Keratinocyte (primary cell): ENCODE results near the gene ARHGAP15. TPM values are rescaled to one million over a fixed set of nuclear protein-coding genes. Genes with fewer than 3 reads are reported as not detected.

ENCODE experiments used
- DNase-seq: peaks from one replicate; pipeline ENCODE4 v3.0.0-alpha.2; 2011; ENCODE audit warnings: low read depth, missing footprints, low spot score
- FAIRE-seq: peaks from 2 replicates; lab custom pipeline; 2011; peaks lifted over from hg19 to GRCh38; lab: Jason Lieb, UNC
- H2AFZ ChIP-seq: 2 replicates; pipeline ENCODE4 v1.6.0; 2012; ENCODE audit warnings: low read length, control low read depth, inconsistent platforms; ENCODE audit not compliant: control insufficient read depth
- H3K27ac ChIP-seq: 2 replicates; pipeline ENCODE4 v1.5.1; 2011; ENCODE audit warnings: low read length; ENCODE audit not compliant: control insufficient read depth, insufficient read depth
- H3K27me3 ChIP-seq: 3 replicates; pipeline ENCODE4 v1.6.0; 2011; ENCODE audit warnings: low read length; ENCODE audit not compliant: control insufficient read depth, insufficient read depth; ENCODE audit errors: extremely low read depth
- H3K36me3 ChIP-seq, 2 experiments: 2 replicates in 1 of 2; 3 replicates in 1 of 2; pipeline ENCODE4 v1.5.1; 2011; ENCODE audit warnings: low read length in 2 of 2, mild to moderate bottlenecking in 1 of 2; ENCODE audit not compliant: control insufficient read depth in 2 of 2, insufficient read depth in 2 of 2; ENCODE audit errors: extremely low read depth in 1 of 2
- H3K4me1 ChIP-seq: 3 replicates; pipeline ENCODE4 v1.5.1; 2011; ENCODE audit warnings: low read length; ENCODE audit not compliant: control insufficient read depth, insufficient read depth; ENCODE audit errors: extremely low read depth
- H3K4me2 ChIP-seq: 3 replicates; pipeline ENCODE4 v1.6.0; 2011; ENCODE audit warnings: low read depth, low read length; ENCODE audit not compliant: control insufficient read depth, insufficient read depth; ENCODE audit errors: extremely low read depth
- H3K4me3 ChIP-seq, 3 experiments: fragments of 200-600 bp in 1 of 3; sonication (generic) in 1 of 3; 2 replicates in 2 of 3; 3 replicates in 1 of 3; pipeline ENCODE4 v1.5.1; 2011 to 2016; ENCODE audit warnings: low read length in 3 of 3, mild to moderate bottlenecking in 3 of 3, control low read depth in 2 of 3, inconsistent platforms in 1 of 3, low read depth in 1 of 3, mixed read lengths in 1 of 3, mixed run types in 1 of 3, moderate library complexity in 1 of 3; ENCODE audit not compliant: control insufficient read depth in 2 of 3, insufficient read depth in 2 of 3; ENCODE audit errors: extremely low read depth in 1 of 3
- H3K79me2 ChIP-seq: 2 replicates; pipeline ENCODE4 v1.6.0; 2012; ENCODE audit warnings: low read length; ENCODE audit not compliant: control insufficient read depth, insufficient read depth
- H3K9ac ChIP-seq: 3 replicates; pipeline ENCODE4 v1.6.0; 2011; ENCODE audit warnings: low read length; ENCODE audit not compliant: control insufficient read depth, insufficient read depth; ENCODE audit errors: extremely low read depth
- H3K9me1 ChIP-seq: 3 replicates; pipeline ENCODE4 v1.6.0; 2011; ENCODE audit warnings: low read length; ENCODE audit not compliant: control insufficient read depth, insufficient read depth; ENCODE audit errors: extremely low read depth
- H3K9me3 ChIP-seq: 2 replicates; pipeline ENCODE4 v1.5.1; 2012; ENCODE audit warnings: low read depth, low read length; ENCODE audit not compliant: control insufficient read depth
- H4K20me1 ChIP-seq: 3 replicates; pipeline ENCODE4 v1.6.0; 2011; ENCODE audit warnings: low read length; ENCODE audit not compliant: control insufficient read depth, insufficient read depth; ENCODE audit errors: extremely low read depth
- CTCF ChIP-seq, 3 experiments: IDR thresholded peaks in 1 of 3; conservative IDR thresholded peaks in 1 of 3; optimal IDR thresholded peaks in 1 of 3; 2 replicates in 2 of 3; 3 replicates in 1 of 3; pipeline versions ENCODE3 to v1.5.1; 2011; ENCODE audit warnings: low read length in 3 of 3, mild to moderate bottlenecking in 3 of 3, moderate library complexity in 2 of 3, control low read depth in 1 of 3, inconsistent platforms in 1 of 3; ENCODE audit not compliant: insufficient read depth in 2 of 3; ENCODE audit errors: extremely low read depth in 1 of 3
- EZH2 ChIP-seq: IDR thresholded peaks from one replicate; pipeline ENCODE4 v1.6.1; 2012; ENCODE audit warnings: inconsistent platforms, mild to moderate bottlenecking, low read length, moderate library complexity
- dilution Hi-C: fragments of 300-500 bp; cut with MboI; formaldehyde crosslinking; loops from one replicate; pipeline ENCODE4 v1.7.0; 2020; ENCODE audit warnings: low sequenced_read_pairs; ENCODE audit not compliant: extremely low pct_ligation_motif_present
- polyA plus RNA-seq, 5 experiments: library from polyadenylated mRNA; depleted of rRNA in 3 of 5; stranded (reverse) in 3 of 5; stranded (forward) in 1 of 5; unstranded in 1 of 5; fragments of >200 nt; gene quantifications; 1 replicate in 1 of 5; 2 replicates in 3 of 5; 3 replicates in 1 of 5; pipeline versions ENCODE4 v1.2.1 to v1.2.3, GENCODE V29; 2011 to 2012; ENCODE audit warnings: missing spikeins in 2 of 5, low read depth in 1 of 5, low replicate concordance in 1 of 5

The ARHGAP15 gene
- polyA plus RNA-seq, 1 donor (not counting 4 experiments of a cell fraction or from before 2014, with no cell fraction given): not detected

DNA sequence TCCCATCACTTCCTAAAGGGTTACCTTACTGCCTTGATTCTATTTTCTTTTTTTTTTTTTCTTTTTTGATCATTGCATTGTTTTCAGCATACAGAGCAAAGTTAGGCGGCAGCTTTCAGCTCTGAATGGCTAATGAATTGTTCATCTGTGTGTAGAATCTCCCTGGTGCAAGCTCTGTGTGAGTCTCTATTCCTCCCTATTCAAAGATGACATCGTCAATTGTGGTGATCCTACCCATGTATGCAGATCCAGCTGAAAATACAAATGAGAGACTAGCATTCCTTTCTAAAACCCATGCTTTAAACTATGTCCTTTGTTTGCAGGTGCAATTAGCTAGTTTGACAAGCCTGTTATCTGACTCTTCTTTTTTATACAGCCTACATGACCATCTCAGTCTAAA is 539.0 kb downstream of the ARHGAP15 start:
- H2AFZ ChIP-seq: no peak overlapping the region
- no peaks in the 10 kb centered on the region for H4K20me1 ChIP-seq
- H3K36me3 ChIP-seq: no peaks in the 10 kb centered on the region
- no peak overlapping the region for H3K27ac ChIP-seq
- H3K4me3 ChIP-seq: no peak overlapping the region
- dilution Hi-C loops: no loop called here
- TF ChIP-seq CTCF (optimal IDR thresholded peaks at IDR 0.05 in 1 of 3, IDR thresholded peaks at IDR 0.05 in 1 of 3, conservative IDR thresholded peaks at IDR 0.05 in 1 of 3; ENCODE audit: extremely low read depth in 1 of 3, insufficient read depth in 2 of 3, low read length in 3 of 3) (no peak), EZH2 (no peak)
- no peak for FAIRE-seq
- no peaks in the 10 kb centered on the region for H3K9me1 ChIP-seq
- DNase-seq: no peak
- no peaks in the 10 kb centered on the region for H3K79me2 ChIP-seq
- no peaks in the 10 kb centered on the region for H3K4me1 ChIP-seq
- no peaks in the 10 kb centered on the region for H3K9me3 ChIP-seq
- H3K27me3 ChIP-seq: no peaks in the 10 kb centered on the region
- no peak overlapping the region for H3K4me2 ChIP-seq
- no peak overlapping the region for H3K9ac ChIP-seq

DNA sequence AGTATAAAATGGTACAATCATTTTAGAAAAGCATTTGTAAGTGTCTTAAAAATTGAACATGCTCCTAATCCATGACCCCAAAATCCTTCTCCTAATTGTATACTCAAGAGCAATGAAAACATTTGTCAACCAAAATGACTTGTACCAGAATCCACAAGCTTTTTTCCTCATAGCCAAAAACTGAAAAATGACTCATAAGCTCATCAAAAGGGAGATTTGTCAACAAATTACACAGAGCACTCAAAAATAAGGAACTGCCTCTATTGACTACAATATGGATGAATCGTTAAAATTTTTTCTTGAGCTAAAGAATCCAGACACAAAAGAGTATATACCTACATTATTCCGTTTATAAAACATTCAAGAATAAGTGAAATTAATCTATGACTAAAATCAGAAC is 544.8 kb downstream of the ARHGAP15 start:
- dilution Hi-C loops: no loop called here
- no peak overlapping the region for H3K27ac ChIP-seq
- H3K9ac ChIP-seq: no peak overlapping the region
- FAIRE-seq (no peak), DNase-seq (no peak)
- H3K79me2 ChIP-seq: no peaks in the 10 kb centered on the region
- H3K4me1 ChIP-seq: no peaks in the 10 kb centered on the region
- H3K27me3 ChIP-seq: no peaks in the 10 kb centered on the region
- no peak overlapping the region for H3K4me3 ChIP-seq
- no peaks in the 10 kb centered on the region for H3K36me3 ChIP-seq
- no peak overlapping the region for H2AFZ ChIP-seq
- no peaks in the 10 kb centered on the region for H3K9me1 ChIP-seq
- no peaks in the 10 kb centered on the region for H4K20me1 ChIP-seq
- TF ChIP-seq EZH2: no peak
- TF ChIP-seq CTCF (optimal IDR thresholded peaks at IDR 0.05 in 1 of 3, IDR thresholded peaks at IDR 0.05 in 1 of 3, conservative IDR thresholded peaks at IDR 0.05 in 1 of 3; ENCODE audit: extremely low read depth in 1 of 3, insufficient read depth in 2 of 3, low read length in 3 of 3): no peak
- no peak overlapping the region for H3K4me2 ChIP-seq
- H3K9me3 ChIP-seq: no peaks in the 10 kb centered on the region
